ENCODE results near the gene MEAF6. TPM values are rescaled to one million over a fixed set of nuclear protein-coding genes. Genes with fewer than 3 reads are reported as not detected.

Gene MEAF6
- total and polyA plus RNA-seq, 11 donors: 27.4 to 55.7 (median 39.6) TPM

DNA sequence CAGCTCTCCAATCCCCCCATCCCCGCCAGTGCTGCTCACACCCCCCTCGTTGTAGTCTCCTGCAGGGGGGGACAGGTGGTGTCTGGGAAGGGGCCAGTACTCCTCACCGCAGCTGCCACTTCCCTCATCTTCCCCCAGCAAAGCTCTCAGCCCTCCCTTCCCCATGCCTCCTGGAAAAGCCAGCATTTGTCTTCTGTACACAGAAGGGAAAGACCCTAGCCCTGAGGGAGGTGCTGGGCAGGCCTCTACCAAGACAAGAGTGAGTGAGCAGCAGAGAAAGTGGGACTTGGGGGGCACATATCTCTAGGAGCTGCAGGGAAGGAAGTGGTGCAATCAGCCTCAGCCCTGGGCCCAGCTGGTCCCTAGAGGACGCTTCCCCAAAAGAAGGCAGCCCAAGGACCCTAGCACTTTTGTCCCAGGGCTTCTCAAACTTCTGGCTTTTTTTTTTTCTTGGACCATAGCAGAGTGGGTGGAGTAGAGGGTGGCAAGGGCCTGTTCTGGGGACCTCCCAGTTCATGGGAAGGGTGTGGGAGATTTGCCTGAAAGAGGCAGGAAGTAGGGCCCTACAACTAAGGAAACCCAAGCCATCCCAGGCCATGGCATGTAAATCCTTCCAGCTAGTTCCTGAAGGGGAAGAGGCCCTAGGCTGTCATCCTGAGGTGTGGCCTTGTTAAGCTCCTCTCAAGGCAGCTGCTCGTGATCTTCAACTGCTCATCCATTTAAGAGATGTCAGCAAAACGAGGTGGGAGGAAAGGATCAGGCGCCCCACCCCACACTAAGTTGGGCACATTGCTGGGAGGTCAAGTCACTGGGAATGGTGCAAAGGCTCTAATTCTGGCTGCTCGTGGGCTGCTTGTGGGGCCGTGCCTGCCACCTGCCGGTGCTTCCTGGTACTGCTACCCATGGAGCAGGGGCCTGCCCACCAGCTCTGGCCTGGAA, 27.6 kb downstream of the MEAF6 start:
- ATAC-seq: peak; percentile 49 to 84 (median 76)
- Histone ChIP-seq H3K4me3 (no peak overlapping the region), H3K27ac (peak overlapping the region; percentile 22 to 81 (median 62)), H3K36me3 (peaks cover 0 to 66% (median 57%) of the 10 kb centered on the region in 9 donors), H3K4me1 (peaks cover 0 to 42% (median 31%) of the 10 kb centered on the region in 12 donors), H3K9me3 (no peaks in the 10 kb centered on the region), H3K27me3 (no peaks in the 10 kb centered on the region)
- 22 to 35% (median 26%) methylated on average over 9 to 10 of the region's 10 CpGs for WGBS, 4 donors
- peak; percentile 68 to 91 (median 80) for DNase-seq
- peak in 1 of 2 donors; percentile 22 for TF ChIP-seq POLR2A (IDR thresholded peaks at IDR 0.05)
- TF ChIP-seq, protein P1, sequence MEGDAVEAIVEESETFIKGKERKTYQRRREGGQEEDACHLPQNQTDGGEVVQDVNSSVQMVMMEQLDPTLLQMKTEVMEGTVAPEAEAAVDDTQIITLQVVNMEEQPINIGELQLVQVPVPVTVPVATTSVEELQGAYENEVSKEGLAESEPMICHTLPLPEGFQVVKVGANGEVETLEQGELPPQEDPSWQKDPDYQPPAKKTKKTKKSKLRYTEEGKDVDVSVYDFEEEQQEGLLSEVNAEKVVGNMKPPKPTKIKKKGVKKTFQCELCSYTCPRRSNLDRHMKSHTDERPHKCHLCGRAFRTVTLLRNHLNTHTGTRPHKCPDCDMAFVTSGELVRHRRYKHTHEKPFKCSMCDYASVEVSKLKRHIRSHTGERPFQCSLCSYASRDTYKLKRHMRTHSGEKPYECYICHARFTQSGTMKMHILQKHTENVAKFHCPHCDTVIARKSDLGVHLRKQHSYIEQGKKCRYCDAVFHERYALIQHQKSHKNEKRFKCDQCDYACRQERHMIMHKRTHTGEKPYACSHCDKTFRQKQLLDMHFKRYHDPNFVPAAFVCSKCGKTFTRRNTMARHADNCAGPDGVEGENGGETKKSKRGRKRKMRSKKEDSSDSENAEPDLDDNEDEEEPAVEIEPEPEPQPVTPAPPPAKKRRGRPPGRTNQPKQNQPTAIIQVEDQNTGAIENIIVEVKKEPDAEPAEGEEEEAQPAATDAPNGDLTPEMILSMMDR (IDR thresholded peaks at IDR 0.05): peak; percentile 95 to 99 (median 98)
- intact Hi-C loops (cut with DNase I): loop anchor here in 9 of 10 donors (1.0 to 2.0 kb wide), 3 partner anchors 32 to 33 kb away; no protein-coding TSS in a partner anchor

DNA sequence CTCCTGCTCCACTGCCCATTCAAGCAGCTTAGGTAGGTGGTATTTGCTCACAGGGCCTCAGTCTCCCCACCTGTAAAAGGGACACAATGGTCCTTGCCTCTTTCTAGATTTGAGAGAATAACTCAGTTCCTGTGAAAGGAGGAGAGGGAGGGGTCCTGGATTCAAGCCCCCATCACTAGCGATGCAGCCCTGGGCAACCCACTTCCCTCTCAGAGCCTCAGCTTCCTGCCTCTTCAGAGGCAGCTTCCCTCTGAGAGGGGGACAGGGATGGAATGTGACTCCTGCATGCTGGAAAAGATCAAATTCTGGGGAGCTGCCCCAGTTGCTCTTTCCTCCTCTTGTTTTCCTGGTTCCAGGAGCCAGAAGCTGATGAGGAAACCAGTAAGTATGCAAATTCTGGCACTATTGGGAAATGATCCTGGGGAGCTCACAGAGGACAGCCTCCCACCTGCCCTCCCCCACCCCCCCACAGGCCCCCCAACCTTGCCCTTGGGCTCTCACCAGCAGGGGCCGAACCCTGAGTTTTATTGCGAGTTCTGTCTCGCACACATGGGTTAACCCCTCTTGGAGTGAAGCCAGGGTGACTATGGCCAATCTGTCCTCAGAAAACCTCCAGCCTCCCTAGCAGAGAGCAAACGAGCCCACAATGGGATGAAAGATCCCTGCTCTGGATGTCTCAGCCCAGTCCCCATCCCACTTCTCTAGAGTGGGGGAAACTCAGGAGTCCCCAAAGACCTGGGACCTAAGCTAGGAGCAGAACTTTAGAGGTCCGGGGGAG, 28.5 kb downstream of the MEAF6 start:
- no peak for TF ChIP-seq POLR2A (IDR thresholded peaks at IDR 0.05)
- TF ChIP-seq, protein P1 (IDR thresholded peaks at IDR 0.05): no peak
- no peaks in the 10 kb centered on the region for H3K27me3 ChIP-seq
- 63 to 71% (median 67%) methylated on average over 4 to 6 of the region's 6 CpGs for WGBS, 4 donors
- H3K4me3 ChIP-seq: no peak overlapping the region
- no peak for DNase-seq
- peaks cover 0 to 48% (median 31%) of the 10 kb centered on the region in 12 donors for H3K4me1 ChIP-seq
- peak overlapping the region; percentile 22 to 81 (median 62) for H3K27ac ChIP-seq
- ATAC-seq: peak in 3 of 4 donors; percentile 4 to 10 (median 7)
- H3K36me3 ChIP-seq: peaks cover 0 to 66% (median 57%) of the 10 kb centered on the region in 9 donors
- intact Hi-C loops (cut with DNase I): loop anchor here in 3 of 10 donors (2.0 kb wide), 2 partner anchors 31 to 33 kb away; no protein-coding TSS in a partner anchor
- H3K9me3 ChIP-seq: no peaks in the 10 kb centered on the region

DNA sequence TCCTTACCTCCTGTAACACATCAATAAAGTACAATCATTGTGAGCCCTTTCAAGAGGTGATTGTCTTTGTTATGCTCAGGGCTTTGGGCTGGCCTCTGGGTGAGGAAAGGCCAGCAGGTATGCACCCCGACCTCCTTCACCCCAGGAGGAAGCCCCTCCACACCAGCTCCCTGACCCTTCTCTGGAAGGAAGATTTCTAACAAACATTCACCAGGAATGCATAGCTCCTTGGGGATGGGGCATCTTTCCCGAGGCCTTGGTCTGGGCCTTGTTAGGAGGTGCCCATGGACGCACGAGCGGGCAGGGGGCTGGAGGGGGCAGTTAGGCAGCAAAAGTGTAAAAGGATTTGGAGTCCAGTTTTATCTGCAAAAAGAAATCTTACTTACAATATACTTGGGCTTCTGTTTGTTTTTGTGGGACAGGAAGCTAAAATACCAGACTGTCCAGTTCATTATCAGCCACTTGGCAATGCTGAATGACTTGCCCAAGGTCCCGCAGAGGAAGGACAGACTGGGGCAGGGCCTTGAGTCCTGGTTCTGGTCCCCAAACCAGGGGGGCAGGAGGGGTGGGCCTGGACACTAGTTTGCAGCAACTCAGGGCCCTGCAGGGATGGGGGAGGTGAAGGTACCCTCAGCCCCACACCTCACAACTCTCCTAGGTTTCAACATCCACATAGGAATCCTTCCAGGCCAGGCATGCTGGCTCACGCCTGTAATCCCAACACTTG, 30.1 kb downstream of the MEAF6 start:
- no peaks in the 10 kb centered on the region for H3K9me3 ChIP-seq
- peaks cover 0 to 66% (median 55%) of the 10 kb centered on the region in 9 donors for H3K36me3 ChIP-seq
- H3K4me1 ChIP-seq: peaks cover 0 to 64% (median 39%) of the 10 kb centered on the region in 12 donors
- no peak for DNase-seq
- ATAC-seq: no peak
- intact Hi-C loops (cut with DNase I): loop anchor here in 1 of 10 donors (2.0 kb wide), 1 partner anchor 32 kb away; no protein-coding TSS in a partner anchor
- peak overlapping the region in 6 of 12 donors; percentile 40 to 73 (median 63) for H3K27ac ChIP-seq
- H3K27me3 ChIP-seq: no peaks in the 10 kb centered on the region
- TF ChIP-seq, protein P1 (IDR thresholded peaks at IDR 0.05): no peak
- TF ChIP-seq POLR2A (IDR thresholded peaks at IDR 0.05): no peak
- H3K4me3 ChIP-seq: no peak overlapping the region
- 69 to 84% (median 82%) methylated on average over 7 of the region's 7 CpGs for WGBS, 4 donors
